Esophagus muscularis mucosa (tissue), 4 donors: Measurements from ENCODE around the gene BMPR1B. TPM values are rescaled to one million over a fixed set of nuclear protein-coding genes. Genes with fewer than 3 reads are reported as not detected.

Source experiments
- DNase-seq: peaks from one replicate; pipeline ENCODE4 v3.0.0-alpha.2; 2017; ENCODE audit errors: extremely low spot score
- H3K27ac ChIP-seq, 4 donors: fragments of 200-600 bp; sonication (generic); replicated peaks in 1 of 4; 1 replicate in 3 of 4; 2 replicates in 1 of 4; pipeline ENCODE4 v1.5.1; 2016 to 2019; ENCODE audit warnings: mild to moderate bottlenecking in 1 of 4
- H3K27me3 ChIP-seq, 4 donors: fragments of 200-600 bp; sonication (generic); one replicate each; pipeline versions ENCODE4 v1.5.1 to v1.6.0; 2016 to 2019
- H3K36me3 ChIP-seq, 4 donors: fragments of 200-600 bp; sonication (generic); one replicate each; pipeline ENCODE4 v1.5.1; 2016 to 2019
- H3K4me1 ChIP-seq, 4 donors: fragments of 200-600 bp; sonication (generic); one replicate each; pipeline ENCODE4 v1.5.1; 2016 to 2019
- H3K4me3 ChIP-seq, 4 donors: fragments of 200-600 bp; sonication (generic); 1 replicate in 2 of 4; 2 replicates in 2 of 4; pipeline ENCODE4 v1.5.1; 2016 to 2019; ENCODE audit warnings: mild to moderate bottlenecking in 4 of 4, moderate library complexity in 1 of 4
- H3K9me3 ChIP-seq, 4 donors: fragments of 200-600 bp; sonication (generic); 1 replicate in 3 of 4; 2 replicates in 1 of 4; pipeline ENCODE4 v1.5.1; 2016 to 2019
- CTCF ChIP-seq, 3 experiments: fragments of 200-600 bp in 2 of 3; fragments of 450-650 bp in 1 of 3; sonication (generic) in 2 of 3; IDR thresholded peaks; one replicate each; pipeline ENCODE4 v1.5.1; 2017 to 2019; ENCODE audit warnings: antibody characterized with exemption in 3 of 3, mild to moderate bottlenecking in 2 of 3, moderate library complexity in 1 of 3
- EP300 ChIP-seq: sonication (generic); formaldehyde crosslinking; IDR thresholded peaks from one replicate; pipeline ENCODE4 v1.6.1; 2017; ENCODE audit warnings: antibody characterized with exemption
- POLR2A ChIP-seq: fragments of 450-650 bp; IDR thresholded peaks from one replicate; pipeline ENCODE4 v1.6.1; 2017; ENCODE audit warnings: antibody characterized with exemption, moderate library complexity, mild to moderate bottlenecking, low read depth
- POLR2AphosphoS5 ChIP-seq, 2 donors: sonication (generic); formaldehyde crosslinking; IDR thresholded peaks; one replicate each; pipeline ENCODE4 v1.6.1; 2017; ENCODE audit warnings: antibody characterized with exemption in 2 of 2
- WGBS: methylation state at CpG from one replicate; pipeline ENCODE4 v1.1.5; 2018; 5-methylcytosine and 5-hydroxymethylcytosine counted together
- intact Hi-C: fragments of 100-400 bp; cut with DNase I; formaldehyde crosslinking; loops from one replicate; pipeline ENCODE4 v1.15.1; 2023
- total RNA-seq, 4 donors: library from RNA; depleted of rRNA; stranded (reverse); fragments of >200 nt; gene quantifications; one replicate each; pipeline versions ENCODE4 v1.1.0 to v1.2.1, GENCODE V29; 2016

Gene BMPR1B
- total RNA-seq, 4 donors from 2014 or later = 11.3 to 22.0 (median 17.6) TPM

- Histone ChIP-seq H3K4me3 (no peak overlapping the region), H3K4me1 (no peaks in the 10 kb centered on the region), H3K9me3 (no peaks in the 10 kb centered on the region), H3K36me3 (no peaks in the 10 kb centered on the region), H3K27me3 (no peaks in the 10 kb centered on the region), H3K27ac (no peak overlapping the region)
- no peak for TF ChIP-seq POLR2A
- no peak for TF ChIP-seq POLR2AphosphoS5 (IDR thresholded peaks at IDR 0.05)
- TF ChIP-seq CTCF (IDR thresholded peaks at IDR 0.05) = no peak
- TF ChIP-seq EP300 = no peak
- DNase-seq = no peak
- 46% methylated on average over 3 of the region's 3 CpGs for WGBS
- intact Hi-C loops = no loop called here
Measured at GRCh38 chr4:94743838-94744237, 13.9 kb upstream of the BMPR1B start.

GRCh38 chr4:94744850-94745249 lies 12.9 kb upstream of the BMPR1B start:
- Histone ChIP-seq H3K4me3 (no peak overlapping the region), H3K4me1 (no peaks in the 10 kb centered on the region), H3K27ac (no peak overlapping the region), H3K9me3 (no peaks in the 10 kb centered on the region), H3K36me3 (no peaks in the 10 kb centered on the region), H3K27me3 (no peaks in the 10 kb centered on the region)
- TF ChIP-seq POLR2A (no peak), EP300 (no peak), POLR2AphosphoS5 (IDR thresholded peaks at IDR 0.05) (no peak), CTCF (IDR thresholded peaks at IDR 0.05) (no peak)
- intact Hi-C loops = no loop called here
- no peak for DNase-seq
- WGBS = 90% methylated on average over 1 of the region's 1 CpG

GRCh38 chr4:94746746-94747145 lies 11.0 kb upstream of the BMPR1B start:
- no peak for TF ChIP-seq EP300
- no peak for TF ChIP-seq POLR2A
- no peak for TF ChIP-seq CTCF (IDR thresholded peaks at IDR 0.05)
- TF ChIP-seq POLR2AphosphoS5 (IDR thresholded peaks at IDR 0.05) = no peak
- WGBS = 95% methylated on average over 3 of the region's 3 CpGs
- no peak for DNase-seq
- no peak overlapping the region for H3K4me3 ChIP-seq
- H3K27ac ChIP-seq = no peak overlapping the region
- intact Hi-C loops = no loop called here
- H3K27me3 ChIP-seq = no peaks in the 10 kb centered on the region
- H3K9me3 ChIP-seq = no peaks in the 10 kb centered on the region
- H3K4me1 ChIP-seq = no peaks in the 10 kb centered on the region
- H3K36me3 ChIP-seq = no peaks in the 10 kb centered on the region

- Histone ChIP-seq H3K9me3 (no peaks in the 10 kb centered on the region), H3K4me3 (peak overlapping the region; percentile 74 to 94 (median 78)), H3K4me1 (peaks cover 5 to 40% (median 34%) of the 10 kb centered on the region in 4 donors), H3K27me3 (peaks cover 0 to 6% (median 0%) of the 10 kb centered on the region in 4 donors), H3K27ac (peak overlapping the region; percentile 83 to 93 (median 92)), H3K36me3 (no peaks in the 10 kb centered on the region)
- intact Hi-C loops = loop anchor here (5.0 to 10.0 kb wide), 3 partner anchors 133 to 334 kb away; no protein-coding TSS in a partner anchor
- TF ChIP-seq CTCF (IDR thresholded peaks at IDR 0.05) (no peak), POLR2AphosphoS5 (IDR thresholded peaks at IDR 0.05) (no peak), EP300 (no peak), POLR2A (no peak)
- no peak for DNase-seq
- 1% methylated on average over 20 of the region's 69 CpGs for WGBS
Measured at GRCh38 chr4:94758141-94758699, 465 bp downstream of the BMPR1B start.
